Activated CD8-positive, alpha-beta T cell treated with anti-CD3 and anti-CD28 coated beads, Interleukin-2, amount 10 ng/mL, durations not matched to agents 7 days and 5 days (primary cell): ENCODE data around the gene M6PR. TPM values are rescaled to one million over a fixed set of nuclear protein-coding genes. Genes with fewer than 3 reads are reported as not detected.

ENCODE experiments used
- ATAC-seq: fragments of 150-1000 bp; cut with Tn5 transposase; one replicate; pipeline ENCODE4 v1.10.0; 2021; ENCODE audit warnings: moderate library complexity
- CTCF ChIA-PET: fragments of 350-600 bp; sonication (Branson Sonifier 250); formaldehyde crosslinking; loops from one replicate; lab custom pipeline; 2021; ENCODE audit warnings: antibody characterized with exemption; lab: Charles Lee
- POLR2A ChIA-PET: fragments of 350-600 bp; sonication (Branson Sonifier 250); formaldehyde crosslinking; loops from one replicate; lab custom pipeline; 2021; ENCODE audit warnings: antibody characterized with exemption; lab: Charles Lee
- DNase-seq: peaks from one replicate; pipeline ENCODE4 v3.0.0-alpha.2; 2020
- H3K27ac Mint-ChIP-seq: one replicate; pipeline ENCODE4 v1.8.0; 2021; ENCODE audit warnings: mild to moderate bottlenecking, mixed read lengths
- H3K27me3 Mint-ChIP-seq: one replicate; pipeline ENCODE4 v1.8.0; 2021; ENCODE audit warnings: low read depth, mixed read lengths
- H3K36me3 Mint-ChIP-seq: one replicate; pipeline ENCODE4 v1.8.0; 2021; ENCODE audit warnings: low read depth, mixed read lengths
- H3K4me1 Mint-ChIP-seq: one replicate; pipeline ENCODE4 v1.8.0; 2021; ENCODE audit warnings: low read depth, mixed read lengths
- H3K4me3 Mint-ChIP-seq: one replicate; pipeline ENCODE4 v1.8.0; 2021; ENCODE audit warnings: mild to moderate bottlenecking, mixed read lengths
- H3K9me3 Mint-ChIP-seq: one replicate; pipeline ENCODE4 v1.8.0; 2022; ENCODE audit warnings: mixed read lengths; ENCODE audit not compliant: insufficient read depth
- total RNA-seq, 2 experiments: library from RNA; stranded (reverse); gene quantifications; one replicate each; pipeline ENCODE4 v1.2.3, GENCODE V29; 2021

M6PR gene
- 100 to 1,000 TPM; 170 to 201 TPM for total RNA-seq

DNA sequence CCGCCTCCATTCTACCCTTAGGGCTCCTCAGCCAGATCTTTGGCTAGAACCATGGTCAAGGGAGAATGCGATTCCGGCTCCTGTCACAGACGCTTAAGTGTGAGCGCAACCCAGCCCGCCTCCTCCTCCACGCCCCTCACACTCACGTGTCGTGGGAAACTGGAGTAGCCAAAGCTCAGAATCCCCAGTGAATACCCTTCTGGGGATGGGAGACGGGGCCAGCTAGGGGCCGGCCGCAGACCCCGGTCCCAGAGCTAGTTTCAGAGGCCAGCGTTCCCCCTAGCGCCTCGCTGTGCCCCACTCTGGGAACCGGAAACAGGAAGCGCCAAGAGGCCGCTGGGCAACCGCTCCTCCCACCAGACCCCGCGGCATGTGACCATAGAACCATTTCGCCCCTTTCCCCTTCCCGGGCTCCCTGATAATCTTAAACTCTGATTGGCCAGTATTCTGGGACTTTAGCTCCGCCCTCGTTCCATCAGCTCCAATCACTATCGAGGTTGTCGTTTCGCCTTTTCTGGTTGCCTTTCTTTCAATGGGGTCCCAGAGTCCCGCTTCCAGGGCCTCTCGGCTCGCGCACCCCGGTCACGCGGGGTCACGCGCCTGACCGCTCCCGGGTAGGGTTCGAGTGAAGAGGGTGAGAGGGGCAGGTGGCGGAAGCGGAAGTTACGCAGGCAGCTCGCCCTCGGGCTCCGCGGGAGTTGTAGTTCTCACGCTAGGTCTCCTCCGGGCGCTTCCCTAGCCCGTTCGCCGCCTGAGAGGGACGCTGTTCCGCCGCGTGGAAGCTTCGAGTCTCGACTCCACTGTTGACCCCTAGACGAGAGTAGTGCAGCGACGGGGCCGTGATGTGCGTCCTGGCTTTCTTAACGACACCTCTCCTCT, at the start of gene M6PR:
TSS of gene M6PR (minus strand) at position 304 of the 879 bp plus-strand sequence. CDS start 3,241 bp downstream, outside the sequence.
- POLR2A ChIA-PET: interaction anchor here (0.7 to 3.5 kb wide), 11 partner anchors 35 to 720 kb away, joined by 3 to 19 read pairs (median 6); partner anchors contain the start of genes CLEC2D and PHC1
- peak; percentile 96 for DNase-seq
- Mint-ChIP-seq H3K27ac (peak within 1 kb of the TSS; percentile 96), H3K36me3 (peaks cover 47% of the 10 kb centered on the region), H3K27me3 (no peaks in the 10 kb centered on the region), H3K4me1 (peaks cover 53% of the 10 kb centered on the region), H3K9me3 (peaks cover 16% of the 10 kb centered on the region), H3K4me3 (peak within 1 kb of the TSS; percentile 95)
- CTCF ChIA-PET: interaction anchor here (0.7 to 8.7 kb wide), 31 partner anchors 11 to 406 kb away, joined by 3 to 238 read pairs (median 4); no protein-coding TSS in a partner anchor
- peak; percentile 85 for ATAC-seq

DNA sequence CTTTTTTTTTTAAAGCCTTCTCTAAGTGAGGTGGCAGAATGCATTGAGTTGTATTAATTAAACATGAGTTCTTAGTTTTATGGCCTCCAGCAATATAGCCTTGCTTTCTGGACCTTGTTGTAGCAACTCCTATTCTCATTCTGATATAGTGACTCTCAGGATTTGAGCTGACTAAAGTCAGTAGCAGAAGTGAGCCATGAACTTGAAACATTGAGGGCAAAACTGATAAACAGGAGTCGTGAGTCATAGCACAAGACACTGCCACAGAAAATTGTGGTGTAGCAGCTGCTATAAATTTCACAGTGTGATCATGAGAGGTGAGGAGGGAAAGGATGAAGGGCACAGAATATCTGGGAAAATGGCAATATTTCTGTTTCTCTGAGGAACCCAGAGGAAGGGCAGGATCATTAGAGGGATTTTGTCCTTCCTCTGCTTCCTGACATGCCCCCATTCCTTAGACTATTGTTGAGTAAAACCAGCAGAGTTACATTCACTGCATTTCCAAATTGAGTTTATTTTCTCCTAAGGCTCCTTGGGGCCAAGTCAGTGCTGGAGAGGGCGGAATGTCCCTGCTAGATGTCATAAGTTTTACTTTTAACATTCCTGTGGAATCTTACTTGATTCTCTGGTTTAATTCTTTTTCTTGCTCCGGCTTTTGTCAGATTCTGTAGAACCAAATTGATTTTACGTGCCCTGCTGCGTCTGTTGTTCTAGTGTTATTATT, 47.4 kb upstream of the M6PR start:
- Mint-ChIP-seq H3K27ac (peak overlapping the region; percentile 16), H3K27me3 (no peaks in the 10 kb centered on the region), H3K4me3 (no peak overlapping the region), H3K36me3 (peaks cover 4% of the 10 kb centered on the region), H3K4me1 (peaks cover 17% of the 10 kb centered on the region), H3K9me3 (no peaks in the 10 kb centered on the region)
- ChIA-PET POLR2A (interaction anchor here (0.8 to 1.0 kb wide), 3 partner anchors 9 to 67 kb away, joined by 3 to 6 read pairs (median 3); partner anchors contain the start of gene M6PR), CTCF (interaction anchor here (0.9 to 2.3 kb wide), 4 partner anchors 40 to 47 kb away, joined by 3 to 10 read pairs (median 4); partner anchors contain the start of gene M6PR)
- DNase-seq (no peak), ATAC-seq (peak; percentile 75)

DNA sequence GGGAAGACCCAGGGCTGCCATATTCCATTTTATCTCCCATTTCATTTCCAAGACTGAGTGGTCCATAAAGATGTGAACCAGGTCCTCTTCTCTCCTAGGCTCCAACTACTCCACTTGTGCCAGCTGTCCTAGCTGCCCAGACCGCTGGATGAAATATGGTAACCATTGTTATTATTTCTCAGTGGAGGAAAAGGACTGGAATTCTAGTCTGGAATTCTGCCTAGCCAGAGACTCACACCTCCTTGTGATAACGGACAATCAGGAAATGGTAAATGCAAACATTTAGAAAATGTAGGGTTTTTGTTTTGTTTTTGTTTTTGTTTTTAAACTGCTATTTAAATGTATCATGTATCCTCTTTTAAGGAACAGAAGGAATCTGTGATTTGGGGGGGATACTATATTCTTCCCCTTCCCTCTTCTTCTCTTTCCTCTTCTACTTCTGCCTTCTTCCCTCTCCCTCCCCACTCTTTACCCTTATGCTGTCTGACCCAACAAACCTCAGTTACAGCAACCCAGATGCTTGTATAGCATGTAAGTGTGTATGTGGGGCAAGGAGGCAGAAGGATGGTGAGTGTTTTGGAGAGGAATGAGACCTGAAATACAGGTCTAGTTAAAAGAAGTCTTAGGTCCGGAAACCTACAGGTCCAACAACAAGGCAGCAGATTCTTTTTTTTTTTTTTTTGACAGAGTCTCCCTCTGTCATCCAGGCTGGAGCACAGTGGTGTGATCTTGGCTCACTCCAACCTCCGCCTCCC, 45.8 kb upstream of the M6PR start:
- ATAC-seq: no peak
- DNase-seq: no peak
- peaks cover 4% of the 10 kb centered on the region for H3K36me3 Mint-ChIP-seq
- peaks cover 17% of the 10 kb centered on the region for H3K4me1 Mint-ChIP-seq
- ChIA-PET POLR2A (no interaction called here), CTCF (interaction anchor here (2.3 kb wide), 1 partner anchor 44 kb away, joined by 10 read pairs; no protein-coding TSS in a partner anchor)
- H3K4me3 Mint-ChIP-seq: no peak overlapping the region
- H3K27me3 Mint-ChIP-seq: no peaks in the 10 kb centered on the region
- H3K9me3 Mint-ChIP-seq: no peaks in the 10 kb centered on the region
- H3K27ac Mint-ChIP-seq: no peak overlapping the region

DNA sequence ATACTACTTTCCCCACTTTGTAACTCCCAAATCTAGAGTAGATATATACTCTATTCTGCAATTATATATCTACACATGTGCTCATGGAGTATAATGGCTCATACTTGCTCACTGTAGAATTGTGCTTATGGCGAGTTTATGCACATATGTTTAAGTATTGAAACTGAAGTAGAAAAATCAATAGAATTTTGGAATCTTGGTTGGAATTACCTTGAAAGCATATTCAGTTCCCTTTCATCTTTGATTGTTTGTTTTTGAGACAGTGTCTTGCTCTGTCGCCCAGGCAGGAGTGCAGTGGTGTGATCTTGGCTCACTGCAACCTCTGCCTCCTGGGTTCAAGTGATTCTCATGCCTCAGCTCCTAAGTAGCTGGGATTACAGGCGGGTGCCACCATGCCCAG, 44.4 kb upstream of the M6PR start:
- peaks cover 26% of the 10 kb centered on the region for H3K4me1 Mint-ChIP-seq
- DNase-seq (no peak), ATAC-seq (no peak)
- ChIA-PET POLR2A (no interaction called here), CTCF (interaction anchor here (0.7 kb wide), 1 partner anchor 44 kb away, joined by 3 read pairs; the partner anchor contains the start of gene M6PR)
- no peaks in the 10 kb centered on the region for H3K9me3 Mint-ChIP-seq
- H3K4me3 Mint-ChIP-seq: peak overlapping the region; percentile 34
- no peaks in the 10 kb centered on the region for H3K27me3 Mint-ChIP-seq
- no peak overlapping the region for H3K27ac Mint-ChIP-seq
- H3K36me3 Mint-ChIP-seq: no peaks in the 10 kb centered on the region

DNA sequence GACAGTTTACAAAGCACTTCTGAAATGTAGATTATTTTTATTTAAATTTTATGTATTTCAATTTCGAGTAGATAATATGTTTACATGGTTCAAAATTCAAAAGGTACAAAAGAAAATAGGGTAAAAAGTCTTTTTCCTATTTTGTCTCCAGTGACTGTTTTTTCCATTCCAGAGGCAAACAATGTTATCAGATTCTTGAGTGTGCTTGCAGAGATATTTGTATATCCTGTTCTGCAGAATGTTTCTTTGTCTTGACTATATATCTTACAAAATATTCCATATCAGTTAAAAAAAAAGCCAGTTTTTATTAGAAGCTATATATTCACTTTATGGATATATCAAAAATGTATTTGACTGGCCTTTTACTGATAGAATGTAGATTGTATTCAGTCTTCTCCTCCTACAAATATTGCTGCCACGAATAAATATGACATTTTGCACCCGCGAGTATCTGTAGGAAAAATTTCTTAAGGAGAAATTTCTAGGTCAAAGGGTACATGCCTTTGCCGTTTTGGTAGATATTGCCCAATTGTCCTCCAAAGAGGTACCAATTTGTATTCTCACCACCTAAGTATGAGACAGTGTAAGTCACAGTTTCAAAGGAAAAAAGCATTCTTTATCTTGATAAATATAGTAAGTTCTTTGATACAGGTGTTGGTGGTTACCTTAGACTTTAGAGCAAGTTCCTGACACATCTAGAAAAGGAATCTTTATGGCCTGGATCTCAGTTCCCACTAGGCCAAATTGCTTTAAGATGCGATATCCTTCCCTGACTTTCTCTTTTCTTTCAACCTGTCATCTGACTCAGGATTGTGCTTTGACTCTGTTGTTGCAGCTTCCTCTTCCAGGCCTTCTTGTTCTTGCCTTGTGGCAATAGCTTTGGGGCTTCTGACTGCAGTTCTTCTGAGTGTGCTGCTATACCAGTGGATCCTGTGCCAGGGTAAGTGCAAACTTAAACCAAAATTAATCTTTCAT, 42.2 kb upstream of the M6PR start:
- Mint-ChIP-seq H3K27me3 (no peaks in the 10 kb centered on the region), H3K27ac (peak overlapping the region; percentile 66), H3K4me1 (peaks cover 37% of the 10 kb centered on the region), H3K36me3 (no peaks in the 10 kb centered on the region), H3K9me3 (peaks cover 3% of the 10 kb centered on the region), H3K4me3 (peak overlapping the region; percentile 8)
- POLR2A ChIA-PET: interaction anchor here (0.8 to 1.4 kb wide), 4 partner anchors 10 to 42 kb away, joined by 3 to 5 read pairs (median 3); partner anchors contain the start of gene M6PR
- ATAC-seq (no peak), DNase-seq (no peak)
- CTCF ChIA-PET: interaction anchor here (0.8 to 1.7 kb wide), 4 partner anchors 40 to 284 kb away, joined by 3 to 7 read pairs (median 3); partner anchors contain the start of gene M6PR

DNA sequence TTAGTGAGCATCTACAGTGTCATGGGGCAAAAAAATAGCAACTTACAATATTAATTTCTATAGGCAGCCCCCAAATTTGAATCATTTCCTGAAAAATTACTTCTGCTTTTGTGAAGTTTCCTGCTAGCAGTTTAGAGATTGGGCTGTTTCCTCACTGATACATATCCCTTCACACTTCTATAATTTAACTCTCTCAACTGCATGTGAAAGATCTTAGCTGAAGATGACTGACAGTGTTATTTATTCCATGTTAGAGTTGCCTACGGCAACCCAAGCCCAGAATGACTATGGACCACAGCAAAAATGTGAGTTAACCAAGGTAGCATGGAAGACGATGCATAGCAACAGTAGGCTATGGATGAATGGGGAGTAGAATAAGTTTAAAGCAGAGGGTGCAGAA, 40.0 kb upstream of the M6PR start, which contains the start of gene KLRG1:
TSS of gene KLRG1 (plus strand) at position 134 of the 400 bp plus-strand sequence. CDS start at position 224, 90 bp downstream.
- Mint-ChIP-seq H3K4me3 (peak within 1 kb of the TSS; percentile 2), H3K27me3 (no peaks in the 10 kb centered on the region), H3K27ac (peak within 1 kb of the TSS; percentile 68), H3K36me3 (no peaks in the 10 kb centered on the region), H3K4me1 (peaks cover 37% of the 10 kb centered on the region), H3K9me3 (peaks cover 8% of the 10 kb centered on the region)
- ChIA-PET POLR2A (no interaction called here), CTCF (no interaction called here)
- peak; percentile 22 for ATAC-seq
- DNase-seq: no peak

DNA sequence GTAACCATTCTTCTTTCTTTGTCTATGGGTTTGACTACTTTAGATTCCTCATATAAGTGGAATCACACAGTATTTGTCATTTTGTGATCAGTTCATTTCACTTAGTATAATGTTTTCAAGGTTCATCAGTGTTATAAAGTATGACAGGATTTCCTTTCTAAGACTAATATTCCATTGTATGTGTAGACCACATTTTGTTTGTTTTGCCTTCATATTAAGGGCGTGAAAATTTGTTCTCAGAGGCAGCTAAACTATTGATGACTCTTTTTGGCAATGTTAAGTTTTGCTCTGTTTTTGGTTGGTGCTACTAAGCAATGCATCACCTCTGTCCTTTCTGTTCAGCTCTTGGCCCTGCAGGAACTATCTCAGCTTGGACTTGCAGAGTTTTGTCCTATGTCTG, 38.2 kb upstream of the M6PR start:
- ChIA-PET POLR2A (interaction anchor here (0.7 kb wide), 1 partner anchor 9 kb away, joined by 3 read pairs; no protein-coding TSS in a partner anchor), CTCF (interaction anchor here (0.8 to 1.3 kb wide), 2 partner anchors 37 to 51 kb away, joined by 3 to 6 read pairs; no protein-coding TSS in a partner anchor)
- H3K27me3 Mint-ChIP-seq: no peaks in the 10 kb centered on the region
- no peak overlapping the region for H3K4me3 Mint-ChIP-seq
- peaks cover 8% of the 10 kb centered on the region for H3K9me3 Mint-ChIP-seq
- H3K36me3 Mint-ChIP-seq: no peaks in the 10 kb centered on the region
- H3K4me1 Mint-ChIP-seq: peaks cover 37% of the 10 kb centered on the region
- no peak for DNase-seq
- peak overlapping the region; percentile 70 for H3K27ac Mint-ChIP-seq
- ATAC-seq: peak; percentile 35

DNA sequence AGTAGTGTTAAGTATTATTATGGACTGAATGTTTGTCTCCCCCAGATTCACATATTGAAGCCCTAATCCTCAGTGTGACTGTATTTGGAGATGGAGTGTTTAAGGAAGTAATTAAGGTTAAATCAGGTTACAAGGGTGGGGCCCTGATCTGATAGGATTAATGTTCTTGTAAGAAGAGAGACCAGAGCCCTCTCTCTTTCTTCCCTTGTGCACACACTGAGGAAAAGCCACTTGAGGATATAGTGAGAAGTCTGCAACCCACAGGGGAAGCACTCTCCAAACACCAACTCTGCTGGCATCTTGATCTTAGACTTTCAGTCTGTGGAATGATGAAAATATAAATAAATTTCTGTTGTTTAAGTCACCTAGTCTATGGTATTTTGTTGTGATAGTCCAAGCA, 37.7 kb upstream of the M6PR start:
- ATAC-seq (peak; percentile 44), DNase-seq (no peak)
- no peaks in the 10 kb centered on the region for H3K36me3 Mint-ChIP-seq
- H3K27ac Mint-ChIP-seq: peak overlapping the region; percentile 70
- H3K27me3 Mint-ChIP-seq: no peaks in the 10 kb centered on the region
- H3K9me3 Mint-ChIP-seq: peaks cover 8% of the 10 kb centered on the region
- CTCF ChIA-PET: interaction anchor here (1.3 kb wide), 1 partner anchor 52 kb away, joined by 6 read pairs; no protein-coding TSS in a partner anchor
- H3K4me3 Mint-ChIP-seq: no peak overlapping the region
- POLR2A ChIA-PET: interaction anchor here (0.7 kb wide), 1 partner anchor 10 kb away, joined by 3 read pairs; no protein-coding TSS in a partner anchor
- H3K4me1 Mint-ChIP-seq: peaks cover 35% of the 10 kb centered on the region

DNA sequence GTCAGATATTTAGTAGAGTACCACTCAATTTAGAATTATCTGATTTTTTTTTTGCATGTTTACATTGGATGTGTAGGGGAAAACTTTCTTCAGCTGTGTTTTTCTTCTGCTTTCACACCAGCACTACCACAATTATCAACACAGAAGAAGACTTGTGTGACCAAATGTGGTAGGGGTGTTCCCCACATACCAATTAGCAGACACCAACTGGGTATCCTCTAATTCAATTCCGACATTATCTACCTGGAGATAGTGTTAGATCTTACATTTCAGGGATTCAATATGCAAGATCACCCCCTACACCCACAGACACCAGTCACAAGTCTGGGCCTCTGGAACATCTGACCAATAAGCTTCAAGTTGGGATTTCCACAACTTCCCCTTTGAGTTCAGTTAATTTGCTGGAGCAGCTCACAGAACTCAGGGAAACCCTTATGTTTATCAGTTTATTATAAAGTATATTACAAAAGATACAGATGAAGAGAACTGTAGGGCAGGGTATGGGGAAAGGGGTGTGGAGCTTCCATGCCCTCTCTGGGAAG, 35.8 kb upstream of the M6PR start:
- H3K4me3 Mint-ChIP-seq: no peak overlapping the region
- H3K27me3 Mint-ChIP-seq: no peaks in the 10 kb centered on the region
- ATAC-seq (no peak), DNase-seq (no peak)
- peaks cover 2% of the 10 kb centered on the region for H3K36me3 Mint-ChIP-seq
- no peak overlapping the region for H3K27ac Mint-ChIP-seq
- H3K9me3 Mint-ChIP-seq: peaks cover 10% of the 10 kb centered on the region
- H3K4me1 Mint-ChIP-seq: peaks cover 32% of the 10 kb centered on the region
- CTCF ChIA-PET: no interaction called here
- POLR2A ChIA-PET: no interaction called here
